ENCODE measurements around the gene MAST3.

DNA sequence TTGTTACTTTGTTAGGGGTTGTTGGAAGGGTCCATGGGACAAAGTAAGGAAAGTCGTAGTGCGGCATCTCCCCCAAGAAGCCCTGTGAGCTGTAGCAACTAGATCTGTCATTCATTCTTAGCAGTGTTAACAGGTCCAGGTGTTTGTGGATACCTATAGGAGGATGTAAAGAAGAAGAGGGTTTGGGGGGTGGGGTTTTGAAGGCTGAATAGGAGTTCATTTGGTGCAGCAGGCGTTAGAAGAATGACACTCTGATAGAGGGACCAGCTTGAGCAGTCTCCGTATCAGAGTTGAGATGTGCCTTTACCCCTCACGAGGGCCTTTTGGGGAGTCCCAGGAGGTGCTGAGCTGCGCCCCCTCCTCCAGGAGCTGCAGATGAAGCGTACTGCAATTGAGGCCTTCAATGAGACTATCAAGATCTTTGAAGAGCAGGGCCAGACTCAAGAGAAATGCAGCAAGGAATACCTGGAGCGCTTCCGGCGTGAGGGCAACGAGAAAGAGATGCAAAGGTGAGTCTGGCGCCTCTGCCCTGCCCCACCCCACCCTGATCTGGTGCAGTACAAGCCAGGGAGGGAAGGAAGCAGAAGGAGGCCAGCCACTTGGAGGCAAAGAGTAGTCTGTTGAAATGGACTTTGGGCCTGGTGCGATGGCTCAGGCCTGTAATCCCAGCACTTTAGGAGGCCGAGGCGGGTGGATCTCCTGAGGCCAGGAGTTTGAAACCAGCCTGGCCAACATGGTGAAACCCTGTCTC lies 68.4 kb downstream of the MAST3 start:
- TF ChIP-seq, protein P1, sequence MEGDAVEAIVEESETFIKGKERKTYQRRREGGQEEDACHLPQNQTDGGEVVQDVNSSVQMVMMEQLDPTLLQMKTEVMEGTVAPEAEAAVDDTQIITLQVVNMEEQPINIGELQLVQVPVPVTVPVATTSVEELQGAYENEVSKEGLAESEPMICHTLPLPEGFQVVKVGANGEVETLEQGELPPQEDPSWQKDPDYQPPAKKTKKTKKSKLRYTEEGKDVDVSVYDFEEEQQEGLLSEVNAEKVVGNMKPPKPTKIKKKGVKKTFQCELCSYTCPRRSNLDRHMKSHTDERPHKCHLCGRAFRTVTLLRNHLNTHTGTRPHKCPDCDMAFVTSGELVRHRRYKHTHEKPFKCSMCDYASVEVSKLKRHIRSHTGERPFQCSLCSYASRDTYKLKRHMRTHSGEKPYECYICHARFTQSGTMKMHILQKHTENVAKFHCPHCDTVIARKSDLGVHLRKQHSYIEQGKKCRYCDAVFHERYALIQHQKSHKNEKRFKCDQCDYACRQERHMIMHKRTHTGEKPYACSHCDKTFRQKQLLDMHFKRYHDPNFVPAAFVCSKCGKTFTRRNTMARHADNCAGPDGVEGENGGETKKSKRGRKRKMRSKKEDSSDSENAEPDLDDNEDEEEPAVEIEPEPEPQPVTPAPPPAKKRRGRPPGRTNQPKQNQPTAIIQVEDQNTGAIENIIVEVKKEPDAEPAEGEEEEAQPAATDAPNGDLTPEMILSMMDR (IDR thresholded peaks at IDR 0.05 in 2 of 3, conservative IDR thresholded peaks at IDR 0.05 in 1 of 3; ENCODE audit: borderline replicate concordance in 1 of 3, insufficient read depth in 1 of 3, low read depth in 2 of 3, low read length in 2 of 3) = no peak
- TF ChIP-seq POLR2A (IDR thresholded peaks at IDR 0.05; ENCODE audit: borderline replicate concordance, extremely low read depth, insufficient read depth, insufficient read length) (no peak), FOSL1 (IDR thresholded peaks at IDR 0.05; ENCODE audit: low read depth) (no peak), POLR2AphosphoS5 (IDR thresholded peaks at IDR 0.05; ENCODE audit: low read depth, low read length) (no peak), REST (IDR thresholded peaks at IDR 0.05; ENCODE audit: low read depth) (no peak), TCF7L2 (IDR thresholded peaks at IDR 0.05; ENCODE audit: borderline replicate concordance, extremely low read depth, insufficient read depth, insufficient read length) (no peak), SP1 (IDR thresholded peaks at IDR 0.05; ENCODE audit: low read depth) (no peak), SRF (IDR thresholded peaks at IDR 0.05; ENCODE audit: low read depth) (no peak), CEBPB (IDR thresholded peaks at IDR 0.05; ENCODE audit: low read depth) (no peak), EZH2phosphoT487 (IDR thresholded peaks at IDR 0.05; ENCODE audit: borderline replicate concordance) (no peak), RAD21 (IDR thresholded peaks at IDR 0.05; ENCODE audit: low read depth) (no peak), EZH2 (IDR thresholded peaks at IDR 0.05) (no peak), YY1 (IDR thresholded peaks at IDR 0.05; ENCODE audit: extremely low read depth, insufficient replicate concordance, low read depth, low read length) (no peak)

Measured in HCT116 (cell line).